NCI-H748 treated with DMSO at 0.1 percent for 48 hours (cell line): ENCODE measurements around the gene PTGR1.
"Not testable (repeated sequence)": the region's sequence is repeated elsewhere in the genome, so short reads cannot be mapped to it uniquely, and the experiment has no call there.

Source experiments
- DNase-seq: peaks from one replicate; lab custom pipeline; 2025; lab: John Stamatoyannopoulos, UW

The PTGR1 gene

GRCh38 chr9:111599092-111599954 is at the start of gene PTGR1:
PTGR1 (minus strand) TSS chr9:111599647; CDS start chr9:111597422, 2,225 bp downstream.
- DNase-seq: no peak

DNA sequence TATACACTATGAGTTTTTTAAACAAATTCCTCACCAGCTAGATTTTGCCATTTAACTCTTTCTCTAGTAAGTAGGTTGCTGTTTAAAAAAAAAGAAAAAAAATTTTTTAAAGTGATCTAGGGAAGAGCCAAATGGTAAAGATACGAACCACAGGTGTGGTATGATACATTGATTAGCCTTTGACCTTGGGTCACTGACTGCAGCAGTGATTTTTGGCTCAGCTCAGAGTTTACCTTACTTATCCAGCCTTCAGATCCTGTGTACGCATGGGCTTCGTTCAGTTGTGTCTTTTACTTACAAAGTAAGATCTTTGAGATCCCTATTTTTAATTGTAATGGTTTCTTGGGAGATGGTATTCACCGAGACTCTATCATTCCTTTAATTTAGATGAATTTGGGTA is 49.6 kb upstream of the PTGR1 start:
- DNase-seq: no peak

- no peak for DNase-seq
Measured at GRCh38 chr9:111648066-111648465, 48.6 kb upstream of the PTGR1 start.

DNA sequence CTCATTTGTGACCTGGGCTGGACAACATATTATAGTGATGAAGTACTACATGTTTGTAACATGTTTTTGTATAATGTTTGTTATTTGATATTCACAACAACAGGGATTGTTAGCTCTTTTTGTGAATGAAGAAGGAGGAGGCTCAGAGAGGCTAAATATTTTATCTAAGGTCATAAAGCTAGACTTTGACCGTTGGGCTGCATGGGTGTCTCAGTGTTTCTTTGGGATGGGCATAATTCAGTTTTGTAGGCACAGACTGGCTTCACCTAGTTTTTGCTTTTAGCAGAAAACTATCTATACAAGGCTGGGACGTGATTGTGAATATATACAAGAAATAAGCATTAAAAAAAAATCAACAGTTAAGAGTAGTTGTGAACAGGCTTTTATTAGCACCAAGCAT is 47.0 kb upstream of the PTGR1 start:
- DNase-seq: no peak

- no peak for DNase-seq
Measured at GRCh38 chr9:111645806-111646205, 46.4 kb upstream of the PTGR1 start.

DNA sequence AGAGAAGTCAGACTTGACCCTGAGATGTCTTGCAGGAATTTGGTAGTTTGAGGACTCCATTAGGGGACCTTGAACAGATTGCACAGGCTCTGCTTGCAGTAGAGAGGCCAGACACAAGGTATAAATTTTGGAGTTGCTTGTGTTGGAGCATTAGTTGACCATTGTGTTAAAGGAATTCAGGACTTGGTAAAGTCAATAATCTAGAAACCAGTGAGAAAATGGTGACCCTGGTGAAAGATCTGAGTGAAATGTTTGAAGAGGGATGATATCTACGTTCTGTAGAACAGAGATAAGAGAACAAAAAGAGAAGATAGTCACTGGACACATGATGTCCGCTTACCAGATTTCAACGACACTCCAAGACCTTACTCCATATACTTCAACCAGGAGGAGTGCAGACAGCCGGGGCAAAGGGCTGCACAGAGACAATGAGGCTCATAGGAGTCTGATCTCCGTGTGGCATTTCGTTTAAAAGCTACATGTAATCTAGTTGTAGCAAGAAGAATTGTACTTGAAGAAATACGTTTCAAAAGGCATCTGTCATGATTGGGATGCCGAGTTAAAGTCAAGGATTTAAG is 44.8 kb upstream of the PTGR1 start:
- no peak for DNase-seq

- no peak for DNase-seq
Measured at GRCh38 chr9:111637421-111637950, 38.0 kb upstream of the PTGR1 start.

GRCh38 chr9:111634860-111635259 is 35.4 kb upstream of the PTGR1 start:
- no peak for DNase-seq

DNA sequence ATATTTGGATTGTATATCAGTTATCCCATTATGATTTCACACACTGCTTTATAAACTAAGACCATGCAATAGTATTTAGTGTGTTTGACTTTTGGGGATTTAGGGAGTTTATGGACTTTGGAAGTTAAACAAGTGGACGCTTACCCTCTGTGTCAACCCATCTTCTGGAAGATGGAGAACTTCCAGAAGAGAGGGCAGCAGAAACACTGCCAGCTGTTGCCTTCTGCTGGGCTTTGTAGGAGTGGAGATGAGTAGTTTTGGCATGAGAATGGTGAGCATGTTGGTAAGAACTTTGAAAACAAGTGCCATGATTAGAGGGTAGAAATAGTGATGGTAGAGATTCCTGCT is 33.9 kb upstream of the PTGR1 start:
- DNase-seq: no peak

GRCh38 chr9:111632695-111633388 is 33.4 kb upstream of the PTGR1 start:
- no peak for DNase-seq

- no peak for DNase-seq
Measured at GRCh38 chr9:111632060-111632459, 32.6 kb upstream of the PTGR1 start.

GRCh38 chr9:111631214-111631971 is 31.9 kb upstream of the PTGR1 start, which contains the start of gene DNAJC25:
DNAJC25 (plus strand) TSS chr9:111631334; CDS start chr9:111631408, 74 bp downstream.
- peak; percentile 98 for DNase-seq

- DNase-seq: no peak
Measured at GRCh38 chr9:111630964-111631213, 31.4 kb upstream of the PTGR1 start.

- no peak for DNase-seq
Measured at GRCh38 chr9:111630182-111630963, 30.9 kb upstream of the PTGR1 start.

DNA sequence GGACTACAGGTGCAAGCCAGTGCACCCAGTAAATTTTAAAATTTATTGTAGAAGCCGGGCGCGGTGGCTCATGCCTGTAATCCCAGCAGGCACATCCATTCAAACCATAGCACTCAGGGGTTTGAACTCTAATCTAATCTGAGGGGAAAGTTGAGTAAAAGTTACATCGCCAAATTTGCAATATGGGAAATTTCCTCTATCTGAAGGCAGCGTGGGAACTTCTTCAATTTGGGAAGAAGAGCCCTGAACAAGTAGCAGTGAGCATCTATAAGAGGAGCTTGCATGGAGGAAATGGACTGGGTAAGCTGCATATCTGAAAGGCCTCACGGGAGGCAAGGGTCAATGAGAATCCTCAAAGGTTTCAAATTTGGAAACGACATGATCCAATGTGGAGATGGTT is 29.0 kb upstream of the PTGR1 start:
- no peak for DNase-seq

DNA sequence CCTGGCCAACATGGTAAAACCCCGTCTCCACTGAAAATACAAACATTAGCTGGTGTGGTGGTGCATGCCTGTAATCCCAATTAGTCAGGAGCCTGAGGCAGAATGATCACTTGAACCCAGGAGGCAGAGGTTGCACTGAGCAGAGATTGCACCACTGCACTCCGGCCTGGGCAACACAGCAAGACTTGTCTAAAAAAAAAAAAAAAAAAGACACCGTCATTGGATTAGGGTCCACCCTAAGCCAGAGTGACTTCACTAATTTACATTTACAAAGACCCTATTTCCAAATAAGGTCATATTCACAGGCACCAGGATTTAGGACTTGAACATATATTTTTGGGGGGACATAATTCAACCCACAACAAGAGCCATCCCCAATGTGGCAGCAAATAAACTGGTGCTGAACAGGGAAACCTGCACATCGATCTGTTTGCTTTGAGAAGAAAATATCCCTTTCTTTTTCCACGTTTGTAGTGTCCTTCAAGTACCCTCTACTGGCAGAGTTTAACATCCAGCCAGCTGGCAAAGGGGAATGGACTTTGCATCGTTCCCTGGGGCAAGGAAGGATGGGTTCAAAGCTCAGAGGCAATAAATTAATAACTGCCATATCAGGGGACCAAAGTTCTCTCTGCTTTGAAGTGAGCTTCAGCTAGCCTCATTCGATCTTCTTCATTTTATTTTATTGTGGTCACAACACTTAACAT is 28.0 kb upstream of the PTGR1 start:
- DNase-seq: no peak

GRCh38 chr9:111622626-111623025 is 23.2 kb upstream of the PTGR1 start:
- DNase-seq: no peak

DNA sequence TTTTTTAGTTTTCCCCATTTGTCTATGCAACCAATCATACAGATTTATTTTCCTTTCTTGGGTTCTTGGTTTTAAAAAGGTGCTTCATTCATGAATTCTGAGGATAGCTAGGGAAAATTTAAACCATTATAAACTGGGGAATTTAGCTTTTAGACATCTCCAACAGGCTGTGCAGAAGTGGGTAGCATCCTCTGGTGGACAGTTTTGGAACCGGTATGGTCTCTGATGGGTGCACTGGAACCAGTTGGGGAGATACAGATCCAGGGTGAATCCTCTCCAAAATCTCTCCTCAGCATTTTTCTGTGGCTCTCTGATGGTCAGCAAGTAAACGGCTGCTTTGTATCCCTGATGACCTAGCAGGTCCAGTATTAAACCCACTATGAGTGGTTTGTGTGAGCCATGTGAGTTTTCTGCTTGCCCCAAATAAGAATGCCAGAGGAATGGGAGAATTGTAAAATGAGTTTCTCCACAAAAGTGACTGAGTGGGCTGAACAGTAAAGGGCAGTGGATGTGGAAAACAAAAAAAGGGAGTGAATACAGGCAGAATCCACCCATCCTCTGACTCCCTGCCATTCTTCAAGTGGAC is 22.5 kb upstream of the PTGR1 start:
- DNase-seq: no peak

DNA sequence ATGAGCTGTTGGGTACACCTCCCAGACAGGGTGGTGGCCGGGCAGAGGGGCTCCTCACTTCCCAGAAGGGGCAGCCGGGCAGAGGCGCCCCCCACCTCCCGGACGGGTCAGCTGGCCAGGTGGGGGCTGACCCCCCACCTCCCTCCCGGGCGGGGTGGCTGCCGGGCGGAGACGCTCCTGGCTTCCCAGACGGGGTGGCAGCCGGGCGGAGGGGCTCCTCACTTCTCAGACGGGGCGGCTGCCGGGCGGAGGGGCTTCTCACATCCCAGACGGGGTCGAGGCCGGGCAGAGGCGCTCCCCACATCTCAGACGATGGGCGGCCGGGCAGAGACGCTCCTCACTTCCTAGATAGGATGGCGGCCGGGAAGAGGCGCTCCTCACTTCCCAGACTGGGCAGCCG is 17.9 kb upstream of the PTGR1 start:
- DNase-seq: not testable (repeated sequence)

- DNase-seq: no peak
Measured at GRCh38 chr9:111615928-111616327, 16.5 kb upstream of the PTGR1 start.
